ENCODE measurements around the gene CBR1.
"Not testable (repeated sequence)": the region's sequence is repeated elsewhere in the genome, so short reads cannot be mapped to it uniquely, and the experiment has no call there.

CBR1 gene

GRCh38 chr21:36072453-36073162, 2.8 kb downstream of the CBR1 start:
- TF ChIP-seq CTCF (IDR thresholded peaks at IDR 0.05; ENCODE audit: insufficient read depth, low read length) (no peak), SPI1 (IDR thresholded peaks at IDR 0.05; ENCODE audit: borderline replicate concordance, low read depth) (no peak), POLR2AphosphoS5 (IDR thresholded peaks at IDR 0.05; ENCODE audit: low read depth) (no peak), REST (IDR thresholded peaks at IDR 0.05; ENCODE audit: insufficient replicate concordance, low read depth) (no peak), GABPA (IDR thresholded peaks at IDR 0.05; ENCODE audit: low read depth) (no peak)
- Histone ChIP-seq H3K27ac (replicated peaks) (no peak overlapping the region), H3K4me3 (replicated peaks; ENCODE audit: insufficient read depth, low read length) (no peak overlapping the region), H3K27me3 (ENCODE audit: insufficient read depth, poor library complexity, severe bottlenecking) (no peaks in the 10 kb centered on the region)
- DNase-seq (ENCODE audit: low read depth in 1 of 2, low spot score in 1 of 2) = no peak

GRCh38 chr21:36073181-36073580, 3.4 kb downstream of the CBR1 start:
- DNase-seq (ENCODE audit: low read depth in 1 of 2, low spot score in 1 of 2) = no peak
- no peak overlapping the region for H3K27ac ChIP-seq (replicated peaks)
- no peak for TF ChIP-seq SPI1 (IDR thresholded peaks at IDR 0.05; ENCODE audit: borderline replicate concordance, low read depth)
- TF ChIP-seq CTCF (IDR thresholded peaks at IDR 0.05; ENCODE audit: insufficient read depth, low read length) = no peak
- no peak for TF ChIP-seq GABPA (IDR thresholded peaks at IDR 0.05; ENCODE audit: low read depth)
- no peak for TF ChIP-seq POLR2AphosphoS5 (IDR thresholded peaks at IDR 0.05; ENCODE audit: low read depth)
- TF ChIP-seq REST (IDR thresholded peaks at IDR 0.05; ENCODE audit: insufficient replicate concordance, low read depth) = no peak
- no peak overlapping the region for H3K4me3 ChIP-seq (replicated peaks; ENCODE audit: insufficient read depth, low read length)
- no peaks in the 10 kb centered on the region for H3K27me3 ChIP-seq (ENCODE audit: insufficient read depth, poor library complexity, severe bottlenecking)

- not testable (repeated sequence) for H3K27ac ChIP-seq (replicated peaks); H3K27me3 ChIP-seq (ENCODE audit: insufficient read depth, poor library complexity, severe bottlenecking); H3K4me3 ChIP-seq (replicated peaks; ENCODE audit: insufficient read depth, low read length); DNase-seq (ENCODE audit: low read depth in 1 of 2, low spot score in 1 of 2)
Observed at GRCh38 chr21:36073911-36074310, 4.1 kb downstream of the CBR1 start.

- H3K27me3 ChIP-seq (ENCODE audit: insufficient read depth, poor library complexity, severe bottlenecking) = no peaks in the 10 kb centered on the region
- no peak overlapping the region for H3K4me3 ChIP-seq (replicated peaks; ENCODE audit: insufficient read depth, low read length)
- H3K27ac ChIP-seq (replicated peaks) = no peak overlapping the region
- TF ChIP-seq REST (IDR thresholded peaks at IDR 0.05; ENCODE audit: insufficient replicate concordance, low read depth) (no peak), SPI1 (IDR thresholded peaks at IDR 0.05; ENCODE audit: borderline replicate concordance, low read depth) (no peak), CTCF (IDR thresholded peaks at IDR 0.05; ENCODE audit: insufficient read depth, low read length) (no peak), POLR2AphosphoS5 (IDR thresholded peaks at IDR 0.05; ENCODE audit: low read depth) (no peak), GABPA (IDR thresholded peaks at IDR 0.05; ENCODE audit: low read depth) (no peak)
- DNase-seq (ENCODE audit: low read depth in 1 of 2, low spot score in 1 of 2) = no peak
Observed at GRCh38 chr21:36075171-36075570, 5.3 kb downstream of the CBR1 start.
